Right atrium auricular region (tissue), 2 donors: ENCODE results near the gene MAP2. TPM values are rescaled to one million over a fixed set of nuclear protein-coding genes. Genes with fewer than 3 reads are reported as not detected.

Experiments
- DNase-seq: peaks from one replicate; pipeline ENCODE4 v3.0.0-alpha.2; 2019; ENCODE audit warnings: low spot score
- H3K27ac ChIP-seq, 2 donors: fragments of 200-600 bp; sonication (generic); 1 replicate in 1 of 2; 2 replicates in 1 of 2; pipeline ENCODE4 v1.5.1; 2016 to 2019
- H3K27me3 ChIP-seq, 2 donors: fragments of 200-600 bp; sonication (generic); one replicate each; pipeline versions ENCODE4 v1.5.1 to v1.6.0; 2017 to 2019
- H3K36me3 ChIP-seq: fragments of 200-600 bp; sonication (generic); one replicate; pipeline ENCODE4 v1.5.1; 2016
- H3K4me1 ChIP-seq, 2 donors: fragments of 200-600 bp; sonication (generic); one replicate each; pipeline versions ENCODE4 v1.5.1 to v1.6.0; 2017 to 2019
- H3K4me3 ChIP-seq, 2 donors: fragments of 200-600 bp; sonication (generic); 1 replicate in 1 of 2; 2 replicates in 1 of 2; pipeline ENCODE4 v1.5.1; 2017 to 2019; ENCODE audit warnings: mild to moderate bottlenecking in 1 of 2, moderate library complexity in 1 of 2
- H3K9me3 ChIP-seq, 2 donors: fragments of 200-600 bp; sonication (generic); one replicate each; pipeline ENCODE4 v1.5.1; 2019
- CTCF ChIP-seq, 2 donors: fragments of 200-600 bp; sonication (generic); IDR thresholded peaks; one replicate each; pipeline ENCODE4 v1.5.1; 2019; ENCODE audit warnings: antibody characterized with exemption in 2 of 2
- total RNA-seq, 2 donors: library from RNA; depleted of rRNA; stranded (reverse); fragments of >200 nt; gene quantifications; one replicate each; pipeline ENCODE4 v1.1.0, GENCODE V29; 2016

MAP2 gene
- total RNA-seq, 2 donors from 2014 or later: 6.5 to 6.7 TPM

- Histone ChIP-seq H3K27me3 (no peaks in the 10 kb centered on the region), H3K9me3 (peaks cover 0 to 8% of the 10 kb centered on the region in 2 donors), H3K4me1 (no peaks in the 10 kb centered on the region), H3K27ac (no peak overlapping the region), H3K36me3 (no peaks in the 10 kb centered on the region), H3K4me3 (no peak overlapping the region)
- TF ChIP-seq CTCF (IDR thresholded peaks at IDR 0.05): no peak
- no peak for DNase-seq
Observed at GRCh38 chr2:209416913-209417312, 6.9 kb upstream of the MAP2 start.

- no peak for TF ChIP-seq CTCF (IDR thresholded peaks at IDR 0.05)
- peaks cover 0 to 11% of the 10 kb centered on the region in 2 donors for H3K4me1 ChIP-seq
- no peak overlapping the region for H3K4me3 ChIP-seq
- no peak for DNase-seq
- H3K36me3 ChIP-seq: no peaks in the 10 kb centered on the region
- H3K27ac ChIP-seq: no peak overlapping the region
- H3K9me3 ChIP-seq: no peaks in the 10 kb centered on the region
- H3K27me3 ChIP-seq: no peaks in the 10 kb centered on the region
Observed at GRCh38 chr2:209422191-209422754, 1.6 kb upstream of the MAP2 start.

- H3K4me3 ChIP-seq: peak overlapping the region; percentile 45 to 62
- DNase-seq: no peak
- no peak for TF ChIP-seq CTCF (IDR thresholded peaks at IDR 0.05)
- peak overlapping the region in 1 of 2 donors; percentile 36 for H3K27ac ChIP-seq
- H3K27me3 ChIP-seq: no peaks in the 10 kb centered on the region
- no peaks in the 10 kb centered on the region for H3K9me3 ChIP-seq
- H3K4me1 ChIP-seq: peaks cover 0 to 11% of the 10 kb centered on the region in 2 donors
- no peaks in the 10 kb centered on the region for H3K36me3 ChIP-seq
Observed at GRCh38 chr2:209424199-209424701, 403 bp downstream of the MAP2 start.

GRCh38 chr2:209424781-209425470 lies 1.1 kb downstream of the MAP2 start:
- Histone ChIP-seq H3K36me3 (no peaks in the 10 kb centered on the region), H3K27me3 (no peaks in the 10 kb centered on the region), H3K4me1 (peaks cover 0 to 11% of the 10 kb centered on the region in 2 donors), H3K4me3 (peak overlapping the region; percentile 45 to 62), H3K27ac (no peak overlapping the region), H3K9me3 (no peaks in the 10 kb centered on the region)
- no peak for TF ChIP-seq CTCF (IDR thresholded peaks at IDR 0.05)
- no peak for DNase-seq

- no peak for DNase-seq
- H3K36me3 ChIP-seq: no peaks in the 10 kb centered on the region
- TF ChIP-seq CTCF (IDR thresholded peaks at IDR 0.05): peak in 1 of 2 donors; percentile 71
- H3K4me1 ChIP-seq: peaks cover 0 to 11% of the 10 kb centered on the region in 2 donors
- H3K9me3 ChIP-seq: no peaks in the 10 kb centered on the region
- no peaks in the 10 kb centered on the region for H3K27me3 ChIP-seq
- H3K4me3 ChIP-seq: peak overlapping the region in 1 of 2 donors; percentile 62
- H3K27ac ChIP-seq: no peak overlapping the region
Observed at GRCh38 chr2:209425471-209426071, 1.7 kb downstream of the MAP2 start.
